PFSK-1 (cell line): ENCODE data around the gene OBI1.

ENCODE experiments used
- FOXP2 ChIP-seq: optimal IDR thresholded peaks from 2 replicates; pipeline ENCODE3; 2011; ENCODE audit warnings: borderline replicate concordance, control low read depth, inconsistent platforms; ENCODE audit not compliant: insufficient read depth; ENCODE audit errors: extremely low read length, extremely low read depth
- POLR2AphosphoS5 ChIP-seq: IDR thresholded peaks from 2 replicates; pipeline ENCODE4 v1.6.1; 2012; ENCODE audit warnings: low read depth, mild to moderate bottlenecking, control low read depth, low read length, moderate library complexity
- REST ChIP-seq, 2 experiments: IDR thresholded peaks; 2 replicates each; pipeline versions ENCODE4 v1.6.1 to v1.8.0; 2011 to 2012; ENCODE audit warnings: low read depth in 2 of 2, low read length in 2 of 2, control low read depth in 1 of 2, inconsistent platforms in 1 of 2, mild to moderate bottlenecking in 1 of 2, moderate library complexity in 1 of 2; ENCODE audit not compliant: insufficient read depth in 1 of 2
- SIN3A ChIP-seq: IDR thresholded peaks from 2 replicates; pipeline ENCODE4 v1.6.1; 2012; ENCODE audit warnings: mild to moderate bottlenecking, low read length, moderate library complexity, borderline replicate concordance; ENCODE audit not compliant: insufficient read depth
- TAF1 ChIP-seq: IDR thresholded peaks from 2 replicates; pipeline ENCODE4 v1.6.1; 2012; ENCODE audit warnings: low read length, control low read depth, borderline replicate concordance; ENCODE audit not compliant: insufficient read depth

Gene OBI1

GRCh38 chr13:78630511-78630910 is 28.4 kb downstream of the OBI1 start:
- TF ChIP-seq FOXP2 (no peak), SIN3A (no peak), TAF1 (no peak), REST (IDR thresholded peaks at IDR 0.05; ENCODE audit: insufficient read depth in 1 of 2, low read depth in 2 of 2, low read length in 2 of 2) (no peak), POLR2AphosphoS5 (no peak)

GRCh38 chr13:78625384-78625783 is 33.6 kb downstream of the OBI1 start:
- TF ChIP-seq REST (IDR thresholded peaks at IDR 0.05; ENCODE audit: insufficient read depth in 1 of 2, low read depth in 2 of 2, low read length in 2 of 2) = no peak
- TF ChIP-seq SIN3A = no peak
- TF ChIP-seq FOXP2 = no peak
- TF ChIP-seq TAF1 = no peak
- TF ChIP-seq POLR2AphosphoS5 = no peak

- TF ChIP-seq SIN3A (no peak), REST (IDR thresholded peaks at IDR 0.05; ENCODE audit: insufficient read depth in 1 of 2, low read depth in 2 of 2, low read length in 2 of 2) (no peak), POLR2AphosphoS5 (no peak), FOXP2 (no peak), TAF1 (no peak)
These were observed 35.8 kb downstream of the OBI1 start for GRCh38 chr13:78623132-78623531.

- no peak for TF ChIP-seq REST (IDR thresholded peaks at IDR 0.05; ENCODE audit: insufficient read depth in 1 of 2, low read depth in 2 of 2, low read length in 2 of 2)
- TF ChIP-seq POLR2AphosphoS5 = no peak
- TF ChIP-seq TAF1 = no peak
- TF ChIP-seq SIN3A = no peak
- no peak for TF ChIP-seq FOXP2
These were observed 38.0 kb downstream of the OBI1 start for GRCh38 chr13:78620936-78621470.

GRCh38 chr13:78618411-78618810 is 40.5 kb downstream of the OBI1 start:
- TF ChIP-seq POLR2AphosphoS5 = no peak
- no peak for TF ChIP-seq SIN3A
- no peak for TF ChIP-seq REST (IDR thresholded peaks at IDR 0.05; ENCODE audit: insufficient read depth in 1 of 2, low read depth in 2 of 2, low read length in 2 of 2)
- no peak for TF ChIP-seq TAF1
- no peak for TF ChIP-seq FOXP2
